ES-I3 (cell line): ENCODE results near the gene NDRG2.

Source experiments
- H3K36me3 ChIP-seq: 2 replicates; pipeline ENCODE4 v1.6.1; 2013; ENCODE audit warnings: mild to moderate bottlenecking, low read length, control low read depth, moderate library complexity; ENCODE audit not compliant: insufficient read depth
- H3K4me1 ChIP-seq: 2 replicates; pipeline ENCODE4 v1.6.1; 2013; ENCODE audit warnings: mild to moderate bottlenecking, control low read depth, low read length; ENCODE audit not compliant: insufficient read depth
- H3K9ac ChIP-seq: 2 replicates; pipeline ENCODE4 v1.6.1; 2013; ENCODE audit warnings: low read depth, mild to moderate bottlenecking, low read length, moderate library complexity
- H3K9me3 ChIP-seq: 2 replicates; pipeline ENCODE4 v1.6.1; 2013; ENCODE audit warnings: mild to moderate bottlenecking, low read length, moderate library complexity; ENCODE audit not compliant: control insufficient read depth, insufficient read depth

NDRG2 gene

GRCh38 chr14:21032326-21033132, 7.7 kb upstream of the NDRG2 start:
- no peak overlapping the region for H3K9ac ChIP-seq
- no peaks in the 10 kb centered on the region for H3K36me3 ChIP-seq
- H3K9me3 ChIP-seq, result no peaks in the 10 kb centered on the region
- no peaks in the 10 kb centered on the region for H3K4me1 ChIP-seq

- no peak overlapping the region for H3K9ac ChIP-seq
- H3K4me1 ChIP-seq, result peaks cover 12% of the 10 kb centered on the region; the same call in 1 of the 2 replicates
- H3K36me3 ChIP-seq, result no peaks in the 10 kb centered on the region
- no peaks in the 10 kb centered on the region for H3K9me3 ChIP-seq
Measured at GRCh38 chr14:21030531-21030930, 5.7 kb upstream of the NDRG2 start.

GRCh38 chr14:21029917-21030316, 5.1 kb upstream of the NDRG2 start, which contains the start of gene TPPP2:
TSS of gene TPPP2 (plus strand) at chr14:21030217. CDS start at chr14:21030582, 365 bp downstream.
- Histone ChIP-seq H3K4me1 (peaks cover 12% of the 10 kb centered on the region; the same call in 1 of the 2 replicates), H3K9ac (no peak within 1 kb of the TSS), H3K9me3 (no peaks in the 10 kb centered on the region), H3K36me3 (no peaks in the 10 kb centered on the region)

GRCh38 chr14:21026988-21027315, 2.1 kb upstream of the NDRG2 start:
- H3K9ac ChIP-seq, result no peak overlapping the region
- peaks cover 12% of the 10 kb centered on the region; the same call in 1 of the 2 replicates for H3K4me1 ChIP-seq
- H3K36me3 ChIP-seq, result no peaks in the 10 kb centered on the region
- no peaks in the 10 kb centered on the region for H3K9me3 ChIP-seq

- peak overlapping the region; percentile 54; the same call in 1 of the 2 replicates for H3K9ac ChIP-seq
- peaks cover 12% of the 10 kb centered on the region; the same call in 1 of the 2 replicates for H3K4me1 ChIP-seq
- no peaks in the 10 kb centered on the region for H3K36me3 ChIP-seq
- no peaks in the 10 kb centered on the region for H3K9me3 ChIP-seq
Measured at GRCh38 chr14:21026274-21026987, 1.6 kb upstream of the NDRG2 start.

GRCh38 chr14:21025371-21026273, 761 bp upstream of the NDRG2 start:
- H3K4me1 ChIP-seq, result peaks cover 12% of the 10 kb centered on the region; the same call in 1 of the 2 replicates
- H3K9ac ChIP-seq, result peak overlapping the region; percentile 69
- H3K36me3 ChIP-seq, result no peaks in the 10 kb centered on the region

GRCh38 chr14:21023817-21024584, 860 bp downstream of the NDRG2 start:
- peaks cover 12% of the 10 kb centered on the region; the same call in 1 of the 2 replicates for H3K4me1 ChIP-seq
- no peaks in the 10 kb centered on the region for H3K36me3 ChIP-seq
- H3K9ac ChIP-seq, result peak overlapping the region; percentile 64
- H3K9me3 ChIP-seq, result no peaks in the 10 kb centered on the region

More at GRCh38 chr14:21025371-21026273, 761 bp upstream of the NDRG2 start:
- no peaks in the 10 kb centered on the region for H3K9me3 ChIP-seq

GRCh38 chr14:21023174-21023573, 1.7 kb downstream of the NDRG2 start:
- H3K36me3 ChIP-seq, result no peaks in the 10 kb centered on the region
- peaks cover 12% of the 10 kb centered on the region; the same call in 1 of the 2 replicates for H3K4me1 ChIP-seq
- H3K9ac ChIP-seq, result no peak overlapping the region
- no peaks in the 10 kb centered on the region for H3K9me3 ChIP-seq

- Histone ChIP-seq H3K9me3 (no peaks in the 10 kb centered on the region), H3K4me1 (peaks cover 12% of the 10 kb centered on the region; the same call in 1 of the 2 replicates), H3K36me3 (no peaks in the 10 kb centered on the region), H3K9ac (no peak overlapping the region)
Measured at GRCh38 chr14:21022686-21023085, 2.2 kb downstream of the NDRG2 start.

- H3K4me1 ChIP-seq, result peaks cover 2% of the 10 kb centered on the region; the same call in 1 of the 2 replicates
- H3K9ac ChIP-seq, result no peak overlapping the region
- no peaks in the 10 kb centered on the region for H3K36me3 ChIP-seq
- no peaks in the 10 kb centered on the region for H3K9me3 ChIP-seq
Measured at GRCh38 chr14:21020977-21021545, 3.8 kb downstream of the NDRG2 start.

GRCh38 chr14:21019366-21019765, 5.5 kb downstream of the NDRG2 start:
- Histone ChIP-seq H3K9me3 (no peaks in the 10 kb centered on the region), H3K9ac (no peak overlapping the region), H3K36me3 (no peaks in the 10 kb centered on the region), H3K4me1 (peaks cover 6% of the 10 kb centered on the region)

GRCh38 chr14:21018781-21019180, 6.1 kb downstream of the NDRG2 start:
- Histone ChIP-seq H3K36me3 (no peaks in the 10 kb centered on the region), H3K9ac (no peak overlapping the region), H3K9me3 (no peaks in the 10 kb centered on the region), H3K4me1 (peaks cover 6% of the 10 kb centered on the region)

GRCh38 chr14:21018286-21018685, 6.6 kb downstream of the NDRG2 start:
- Histone ChIP-seq H3K9ac (no peak overlapping the region), H3K4me1 (peaks cover 6% of the 10 kb centered on the region), H3K9me3 (no peaks in the 10 kb centered on the region), H3K36me3 (no peaks in the 10 kb centered on the region)
